Measurements from ENCODE around the gene LDB3. TPM values are rescaled to one million over a fixed set of nuclear protein-coding genes. Genes with fewer than 3 reads are reported as not detected.

The LDB3 gene
- total and polyA plus RNA-seq, 2 of the 4 experiments (the other 2 are of a cell fraction) = 0.36 to 2.6 TPM

GRCh38 chr10:86681047-86681446 lies 12.7 kb downstream of the LDB3 start:
- dilution Hi-C loops (cut with HindIII; ENCODE audit: low sequenced_read_pairs, unreplicated experiment) = no loop called here
- H3K4me2 ChIP-seq (ENCODE audit: low read depth, low read length) = no peak overlapping the region
- no peak overlapping the region for H4K8ac ChIP-seq (ENCODE audit: low read depth in 2 of 2, low read length in 2 of 2)
- H3K4ac ChIP-seq (ENCODE audit: low read depth, low read length) = no peak overlapping the region
- no TSS peak for BruUV-seq (replicated peaks)
- H4K20me1 ChIP-seq (ENCODE audit: insufficient read depth, low read length) = no peaks in the 10 kb centered on the region
- in situ Hi-C loops (cut with MboI; ENCODE audit: low sequenced_read_pairs) = no loop called here
- H2BK20ac ChIP-seq (ENCODE audit: low read depth, low read length) = no peak overlapping the region
- H3K9me1 ChIP-seq (ENCODE audit: insufficient read depth, low read length) = no peaks in the 10 kb centered on the region
- H3K9ac ChIP-seq (ENCODE audit: low read depth, low read length) = no peak overlapping the region
- no peaks in the 10 kb centered on the region for H3K79me1 ChIP-seq (ENCODE audit: low read depth in 1 of 2, low read length in 2 of 2)
- no peak overlapping the region for H4K5ac ChIP-seq (ENCODE audit: low read depth, low read length)
- peaks cover 10% of the 10 kb centered on the region for H3K4me1 ChIP-seq (ENCODE audit: control insufficient read depth, insufficient read depth, low read length)
- no peaks in the 10 kb centered on the region for H3K36me3 ChIP-seq (ENCODE audit: control insufficient read depth, insufficient read depth, low read length)
- no peak overlapping the region for H3K18ac ChIP-seq (ENCODE audit: low read depth, low read length)
- no peak overlapping the region for H2BK15ac ChIP-seq (ENCODE audit: low read depth, low read length)
- H2AFZ ChIP-seq (replicated peaks; ENCODE audit: low read length, poor library complexity) = no peak overlapping the region
- H3K27ac ChIP-seq (ENCODE audit: insufficient read depth, low read length) = no peak overlapping the region
- POLR2A ChIA-PET (ENCODE audit: unreplicated experiment) = no interaction called here
- ATAC-seq (ENCODE audit: low read depth) = no peak
- no peaks in the 10 kb centered on the region for H3K27me3 ChIP-seq (ENCODE audit: control insufficient read depth, insufficient read depth, low read length)
- no peak overlapping the region for H3K4me3 ChIP-seq (ENCODE audit: insufficient read depth, low read depth, low read length)
- no peak overlapping the region for H2AK9ac ChIP-seq (replicated peaks; ENCODE audit: low read depth, low read length, poor library complexity)
- DNase-seq = no peak
- H3K14ac ChIP-seq (replicated peaks; ENCODE audit: low read depth, low read length) = no peak overlapping the region
- intact Hi-C loops (cut with micrococcal nuclease) = loop anchor here (5.0 kb wide), 1 partner anchor 94 kb away; no protein-coding TSS in a partner anchor
- CTCF ChIA-PET = no interaction called here
- H2AK5ac ChIP-seq (ENCODE audit: low read depth, low read length) = no peak overlapping the region
- no peak overlapping the region for H2BK5ac ChIP-seq (ENCODE audit: low read depth, low read length, poor library complexity, severe bottlenecking)
- no peak for TF ChIP-seq RAD21 (IDR thresholded peaks at IDR 0.05; ENCODE audit: low read length)
- no peak for TF ChIP-seq NFE2L2 (IDR thresholded peaks at IDR 0.05; ENCODE audit: low read depth, low read length)
- TF ChIP-seq SMC3 (IDR thresholded peaks at IDR 0.05; ENCODE audit: low read depth, low read length) = no peak
- no peak for TF ChIP-seq MXI1 (IDR thresholded peaks at IDR 0.05; ENCODE audit: borderline replicate concordance, low read depth, low read length)
- no peak for TF ChIP-seq ELK1 (IDR thresholded peaks at IDR 0.05; ENCODE audit: borderline replicate concordance, low read depth, low read length)
- TF ChIP-seq CEBPB (IDR thresholded peaks at IDR 0.05; ENCODE audit: low read depth, low read length) = no peak
- TF ChIP-seq POLR2A (IDR thresholded peaks at IDR 0.05; ENCODE audit: low read depth, low read length) = no peak
- TF ChIP-seq CTCF (conservative IDR thresholded peaks at IDR 0.05; ENCODE audit: low read depth, low read length) = no peak
- no peak for TF ChIP-seq RFX5 (IDR thresholded peaks at IDR 0.05; ENCODE audit: low read depth, low read length)
- no peak overlapping the region for H3K23ac ChIP-seq (ENCODE audit: low read depth, low read length)
- H3K9me3 ChIP-seq (ENCODE audit: control insufficient read depth, insufficient read depth, low read length) = no peaks in the 10 kb centered on the region
- H3K56ac ChIP-seq (ENCODE audit: extremely low read depth, insufficient read depth, low read length) = no peak overlapping the region
- H2BK120ac ChIP-seq (ENCODE audit: low read depth, low read length) = no peak overlapping the region
- H4K91ac ChIP-seq (ENCODE audit: insufficient read depth, low read depth, low read length) = no peak overlapping the region
- 59% methylated on average over 5 of the region's 14 CpGs; no CpG with 5 or more reads in 1 of the 2 experiments for WGBS, 2 experiments (ENCODE audit: extremely low coverage in 2 of 2, insufficient read length in 1 of 2)

Data from IMR-90 (cell line).